Ishikawa (cell line): Measurements from ENCODE around the gene AGAP5.
A peak's percentile ranks its signal among the peaks of the same experiment; 100 is the strongest.

Source experiments
- CEBPB ChIP-seq: IDR thresholded peaks from 2 replicates; pipeline ENCODE4 v1.6.1; 2012
- CREB1 ChIP-seq: IDR thresholded peaks from 2 replicates; pipeline ENCODE4 v1.6.1; 2012; ENCODE audit warnings: low read depth
- EGR1 ChIP-seq: IDR thresholded peaks from 2 replicates; pipeline ENCODE4 v1.6.1; 2012
- EP300 ChIP-seq: IDR thresholded peaks from 2 replicates; pipeline ENCODE4 v1.6.1; 2012; ENCODE audit warnings: borderline replicate concordance
- FOXM1 ChIP-seq: IDR thresholded peaks from 2 replicates; pipeline ENCODE4 v1.6.1; 2012; ENCODE audit warnings: low read depth, borderline replicate concordance
- NFIC ChIP-seq: IDR thresholded peaks from 2 replicates; pipeline ENCODE4 v1.6.1; 2012
- RAD21 ChIP-seq: IDR thresholded peaks from 2 replicates; pipeline ENCODE4 v1.6.1; 2012; ENCODE audit warnings: low read depth
- TAF1 ChIP-seq: IDR thresholded peaks from 2 replicates; pipeline ENCODE4 v1.6.1; 2012; ENCODE audit warnings: low read depth, mild to moderate bottlenecking
- TCF12 ChIP-seq: IDR thresholded peaks from 2 replicates; pipeline ENCODE4 v1.6.1; 2012; ENCODE audit warnings: low read depth
- TEAD4 ChIP-seq: IDR thresholded peaks from 2 replicates; pipeline ENCODE4 v1.6.1; 2012
- YY1 ChIP-seq: IDR thresholded peaks from 2 replicates; pipeline ENCODE4 v1.6.1; 2012; ENCODE audit warnings: low read depth
- ZBTB7A ChIP-seq: IDR thresholded peaks from 2 replicates; pipeline ENCODE4 v1.6.1; 2012; ENCODE audit warnings: low read depth
- TF ChIP-seq, protein P1 (sequence below): IDR thresholded peaks from 2 replicates; pipeline ENCODE4 v1.6.1; 2012
- TF ChIP-seq, protein P2 (sequence below): IDR thresholded peaks from 2 replicates; pipeline ENCODE4 v1.6.1; 2012
- TF ChIP-seq, protein P3 (sequence below): IDR thresholded peaks from 2 replicates; pipeline ENCODE4 v1.6.1; 2012; ENCODE audit warnings: low read depth, mild to moderate bottlenecking

Gene AGAP5

DNA sequence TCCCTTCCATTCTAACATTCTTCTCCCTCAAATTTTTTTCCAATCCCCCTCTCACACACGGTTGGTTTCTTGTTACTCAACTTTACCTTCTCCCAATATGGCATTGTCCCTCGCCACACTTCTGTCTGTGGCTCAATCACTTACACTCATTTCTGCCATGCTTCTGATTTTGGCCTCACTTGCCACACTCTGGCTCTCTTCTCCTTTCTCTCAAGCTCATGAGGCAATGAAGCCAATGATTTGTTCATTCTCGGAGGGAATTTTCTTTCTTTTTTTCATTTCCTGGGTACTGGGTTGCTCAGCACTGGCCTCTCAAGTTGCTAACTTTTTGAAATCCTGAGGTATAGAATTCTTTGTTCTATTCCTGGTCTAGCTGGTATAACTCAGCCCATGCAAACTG is 52.7 kb downstream of the AGAP5 start:
- TF ChIP-seq TAF1 (no peak), YY1 (no peak), RAD21 (no peak), ZBTB7A (no peak), CREB1 (no peak), TCF12 (no peak)
- TF ChIP-seq, protein P1, sequence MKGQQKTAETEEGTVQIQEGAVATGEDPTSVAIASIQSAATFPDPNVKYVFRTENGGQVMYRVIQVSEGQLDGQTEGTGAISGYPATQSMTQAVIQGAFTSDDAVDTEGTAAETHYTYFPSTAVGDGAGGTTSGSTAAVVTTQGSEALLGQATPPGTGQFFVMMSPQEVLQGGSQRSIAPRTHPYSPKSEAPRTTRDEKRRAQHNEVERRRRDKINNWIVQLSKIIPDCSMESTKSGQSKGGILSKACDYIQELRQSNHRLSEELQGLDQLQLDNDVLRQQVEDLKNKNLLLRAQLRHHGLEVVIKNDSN: no peak
- TF ChIP-seq, protein P2, sequence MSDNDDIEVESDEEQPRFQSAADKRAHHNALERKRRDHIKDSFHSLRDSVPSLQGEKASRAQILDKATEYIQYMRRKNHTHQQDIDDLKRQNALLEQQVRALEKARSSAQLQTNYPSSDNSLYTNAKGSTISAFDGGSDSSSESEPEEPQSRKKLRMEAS: no peak

DNA sequence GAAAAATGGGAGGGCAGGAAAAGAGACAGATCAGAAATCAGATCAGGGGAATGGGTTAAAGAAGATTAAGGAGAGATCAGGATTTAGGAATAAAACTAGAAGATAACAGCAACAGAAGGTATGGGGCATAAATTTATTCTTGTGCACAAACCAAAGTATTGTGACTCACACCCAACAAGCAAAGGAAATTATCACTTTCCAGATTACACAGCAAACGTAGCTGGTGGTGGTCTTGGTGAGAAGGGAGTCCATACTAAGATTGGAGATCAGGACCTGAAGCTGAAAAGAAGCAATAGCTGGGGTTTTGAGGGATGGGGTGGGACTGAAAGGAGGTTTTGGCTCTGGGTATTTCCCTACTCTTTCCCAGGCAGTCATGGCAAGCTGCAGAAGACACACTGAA is 53.1 kb downstream of the AGAP5 start:
- TF ChIP-seq, protein P1: no peak
- TF ChIP-seq TCF12 (no peak), TEAD4 (no peak), NFIC (no peak)

DNA sequence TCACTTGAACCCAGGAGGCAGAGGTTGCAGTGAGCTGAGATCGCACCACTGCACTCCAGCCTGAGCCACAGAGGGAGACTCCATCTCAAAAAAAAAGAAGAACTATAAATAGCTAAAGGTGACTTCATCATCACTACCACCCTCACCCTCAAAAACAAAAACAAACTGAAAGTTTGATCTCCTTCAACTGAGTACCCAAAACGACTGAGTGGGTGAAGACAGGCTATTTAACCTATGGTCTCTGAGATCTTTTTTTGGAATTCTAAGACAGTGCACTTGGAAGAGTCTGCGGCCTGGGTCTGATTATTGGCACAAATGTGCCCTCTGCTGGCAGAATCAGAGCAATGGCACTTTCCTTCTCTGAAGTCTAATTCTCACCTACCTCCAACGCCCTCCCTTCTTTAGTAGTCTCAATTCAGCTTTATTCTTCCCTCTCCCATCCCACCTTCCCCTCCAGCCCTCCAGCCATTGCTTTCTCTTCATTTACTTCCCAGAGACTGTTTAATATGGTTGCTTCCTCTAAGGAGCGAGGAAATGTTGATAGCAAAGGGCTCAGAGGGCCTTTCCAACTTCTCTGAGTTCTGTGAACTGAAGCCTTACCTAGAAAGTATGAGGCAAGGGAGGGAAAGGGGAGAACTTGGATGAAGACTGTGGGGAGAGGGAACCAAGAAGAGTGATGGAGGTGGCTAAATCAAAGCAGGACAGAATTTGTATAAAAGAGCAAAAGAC is 53.7 kb downstream of the AGAP5 start:
- TF ChIP-seq RAD21 (peak; percentile 99), TAF1 (no peak), CEBPB (no peak), YY1 (0 out of 2 replicates have a peak, but pooled peaks have one; percentile 19)

DNA sequence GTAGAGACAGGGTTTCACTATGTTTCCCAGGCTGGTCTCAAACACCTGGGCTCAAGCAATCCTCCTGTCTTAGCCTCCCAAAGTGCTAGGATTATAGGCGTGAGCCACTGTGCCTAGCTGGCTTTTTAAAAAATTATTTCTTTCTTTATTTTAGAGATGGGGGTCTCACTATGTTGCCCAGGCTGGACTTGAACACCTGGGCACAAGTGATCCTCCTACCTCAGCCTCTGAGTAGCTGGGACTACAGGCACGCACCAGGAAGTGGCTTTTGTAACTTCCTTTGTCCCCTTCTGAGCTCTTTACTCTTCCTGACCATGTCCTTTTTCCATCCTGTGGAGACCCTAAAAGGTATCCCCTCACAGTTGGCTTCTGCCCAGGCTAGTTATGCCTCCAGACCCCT is 54.5 kb downstream of the AGAP5 start:
- TF ChIP-seq NFIC (no peak), TEAD4 (no peak), ZBTB7A (no peak), YY1 (no peak), EGR1 (no peak), FOXM1 (no peak), EP300 (no peak), CREB1 (no peak), CEBPB (no peak), TCF12 (no peak), TAF1 (no peak), RAD21 (no peak)
- TF ChIP-seq, protein P2: no peak
- TF ChIP-seq, protein P3, sequence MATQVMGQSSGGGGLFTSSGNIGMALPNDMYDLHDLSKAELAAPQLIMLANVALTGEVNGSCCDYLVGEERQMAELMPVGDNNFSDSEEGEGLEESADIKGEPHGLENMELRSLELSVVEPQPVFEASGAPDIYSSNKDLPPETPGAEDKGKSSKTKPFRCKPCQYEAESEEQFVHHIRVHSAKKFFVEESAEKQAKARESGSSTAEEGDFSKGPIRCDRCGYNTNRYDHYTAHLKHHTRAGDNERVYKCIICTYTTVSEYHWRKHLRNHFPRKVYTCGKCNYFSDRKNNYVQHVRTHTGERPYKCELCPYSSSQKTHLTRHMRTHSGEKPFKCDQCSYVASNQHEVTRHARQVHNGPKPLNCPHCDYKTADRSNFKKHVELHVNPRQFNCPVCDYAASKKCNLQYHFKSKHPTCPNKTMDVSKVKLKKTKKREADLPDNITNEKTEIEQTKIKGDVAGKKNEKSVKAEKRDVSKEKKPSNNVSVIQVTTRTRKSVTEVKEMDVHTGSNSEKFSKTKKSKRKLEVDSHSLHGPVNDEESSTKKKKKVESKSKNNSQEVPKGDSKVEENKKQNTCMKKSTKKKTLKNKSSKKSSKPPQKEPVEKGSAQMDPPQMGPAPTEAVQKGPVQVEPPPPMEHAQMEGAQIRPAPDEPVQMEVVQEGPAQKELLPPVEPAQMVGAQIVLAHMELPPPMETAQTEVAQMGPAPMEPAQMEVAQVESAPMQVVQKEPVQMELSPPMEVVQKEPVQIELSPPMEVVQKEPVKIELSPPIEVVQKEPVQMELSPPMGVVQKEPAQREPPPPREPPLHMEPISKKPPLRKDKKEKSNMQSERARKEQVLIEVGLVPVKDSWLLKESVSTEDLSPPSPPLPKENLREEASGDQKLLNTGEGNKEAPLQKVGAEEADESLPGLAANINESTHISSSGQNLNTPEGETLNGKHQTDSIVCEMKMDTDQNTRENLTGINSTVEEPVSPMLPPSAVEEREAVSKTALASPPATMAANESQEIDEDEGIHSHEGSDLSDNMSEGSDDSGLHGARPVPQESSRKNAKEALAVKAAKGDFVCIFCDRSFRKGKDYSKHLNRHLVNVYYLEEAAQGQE: no peak
- TF ChIP-seq, protein P1: no peak

DNA sequence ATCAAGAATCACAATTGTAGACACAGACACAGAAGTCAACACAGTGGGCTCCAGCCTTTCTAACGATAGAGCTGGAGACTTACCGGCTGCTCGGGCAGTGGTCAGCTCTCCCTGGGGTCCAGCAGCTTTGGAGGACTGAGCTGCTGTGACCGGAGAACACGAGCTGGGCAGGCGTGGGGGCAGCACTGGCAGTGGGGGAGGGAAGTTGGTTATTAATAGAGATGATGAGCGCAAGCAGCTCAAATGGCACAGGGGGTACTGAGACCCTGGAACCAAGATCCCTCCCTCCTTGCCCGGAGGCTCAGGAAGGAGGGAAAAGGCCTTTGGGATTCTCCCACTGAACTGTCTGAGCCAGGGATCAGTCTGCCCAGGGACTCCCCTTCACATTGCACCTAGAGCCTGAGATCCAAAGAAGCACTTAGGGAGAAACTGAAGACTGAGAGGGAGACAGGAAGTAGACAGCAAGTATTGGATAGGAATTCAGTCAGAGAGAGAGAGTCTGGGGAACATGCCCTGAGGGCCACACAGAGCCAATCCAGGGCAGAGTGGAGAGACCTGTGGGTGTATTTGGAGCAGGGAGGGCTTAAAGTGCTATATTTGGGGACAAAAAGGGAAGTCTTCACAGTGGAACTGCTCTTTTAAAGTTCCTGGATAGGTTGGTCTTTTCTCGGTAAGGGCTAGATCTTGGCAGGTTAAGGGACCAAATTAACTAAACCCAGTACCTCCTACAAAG is 56.4 kb downstream of the AGAP5 start, which contains the start of gene MYOZ1:
Gene MYOZ1, minus strand, starts transcription at position 147 of the 733 bp plus-strand sequence. CDS start 1,457 bp downstream, outside the sequence.
- no peak for TF ChIP-seq CREB1
- no peak for TF ChIP-seq ZBTB7A
- TF ChIP-seq, protein P2: no peak
- TF ChIP-seq YY1: no peak
- no peak for TF ChIP-seq FOXM1
- no peak for TF ChIP-seq RAD21
- no peak for TF ChIP-seq TEAD4
- TF ChIP-seq TCF12: no peak
- TF ChIP-seq CEBPB: no peak
- TF ChIP-seq, protein P1: no peak
- no peak for TF ChIP-seq TAF1
- no peak for TF ChIP-seq NFIC
- no peak for TF ChIP-seq EP300
- no peak for TF ChIP-seq EGR1

DNA sequence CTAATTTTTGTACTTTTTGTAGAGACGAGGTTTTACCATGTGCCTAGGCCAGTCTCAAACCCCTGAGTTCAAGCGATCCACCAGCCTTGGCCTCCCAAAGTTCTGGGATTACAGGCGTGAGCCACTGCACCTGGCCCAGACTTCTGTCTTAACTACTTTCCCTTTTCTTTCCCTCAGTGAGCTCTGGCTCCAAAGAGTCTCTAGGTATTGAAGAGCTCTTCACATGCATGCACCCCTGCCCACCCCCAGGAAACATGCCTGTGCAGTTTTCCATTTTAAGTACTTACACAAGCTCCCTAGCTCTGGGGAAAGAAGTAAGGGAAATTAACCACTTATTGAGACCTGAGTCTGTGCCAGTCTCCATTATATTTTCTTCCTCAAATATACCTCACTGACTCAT is 58.6 kb downstream of the AGAP5 start:
- no peak for TF ChIP-seq FOXM1
- no peak for TF ChIP-seq CREB1

DNA sequence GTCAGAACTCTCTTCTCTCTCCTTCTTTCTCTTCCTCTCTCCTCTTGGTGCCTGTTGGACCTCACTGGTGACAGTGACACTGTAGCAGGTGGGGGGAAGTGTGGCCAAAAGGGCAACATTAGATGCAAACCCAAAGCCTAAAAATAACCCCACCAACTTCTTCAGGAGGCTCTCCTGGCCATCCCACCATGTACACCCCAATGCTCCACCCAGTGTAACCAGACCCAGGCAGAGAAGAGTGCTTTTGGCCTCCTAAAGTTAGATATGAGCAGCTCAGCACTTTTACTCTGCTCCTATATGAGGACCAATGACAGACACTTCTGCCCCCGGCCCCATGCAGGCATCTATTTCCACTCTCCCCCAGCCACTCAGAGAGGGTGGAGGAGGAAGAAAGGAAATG is 62.1 kb downstream of the AGAP5 start:
- no peak for TF ChIP-seq RAD21
- TF ChIP-seq, protein P2: no peak
- TF ChIP-seq, protein P3: no peak
- no peak for TF ChIP-seq NFIC
- no peak for TF ChIP-seq EGR1
- no peak for TF ChIP-seq YY1
- TF ChIP-seq TCF12: no peak
- TF ChIP-seq FOXM1: no peak
